GM23248 (cell line): ENCODE data around the gene GLCCI1.

Experiments used
- EZH2 ChIP-seq: fragments of 200-600 bp; sonication (generic); IDR thresholded peaks from 2 replicates; pipeline ENCODE4 v1.6.1; 2018; ENCODE audit warnings: antibody characterized with exemption, mild to moderate bottlenecking; ENCODE audit not compliant: insufficient read depth, poor library complexity, severe bottlenecking
- EZH2phosphoT487 ChIP-seq: fragments of 200-600 bp; sonication (generic); IDR thresholded peaks from 2 replicates; pipeline ENCODE4 v1.6.1; 2018; ENCODE audit warnings: antibody characterized with exemption, moderate library complexity, mild to moderate bottlenecking, low read depth; ENCODE audit not compliant: insufficient read depth

GRCh38 chr7:8115547-8116402 lies 147.2 kb downstream of the GLCCI1 start:
- no peak for TF ChIP-seq EZH2
- TF ChIP-seq EZH2phosphoT487: no peak
